HL-60 (cell line): Measurements from ENCODE around the gene RUNX1.

ENCODE experiments used
- GABPA ChIP-seq: IDR thresholded peaks from 2 replicates; pipeline ENCODE4 v1.6.1; 2012; ENCODE audit warnings: low read depth
- POLR2AphosphoS5 ChIP-seq: IDR thresholded peaks from 2 replicates; pipeline ENCODE4 v1.6.1; 2012; ENCODE audit warnings: low read depth
- SPI1 ChIP-seq: IDR thresholded peaks from 2 replicates; pipeline ENCODE4 v1.6.1; 2012; ENCODE audit warnings: low read depth, mild to moderate bottlenecking, borderline replicate concordance
- TF ChIP-seq, protein P1 (sequence below): IDR thresholded peaks from one replicate; pipeline ENCODE4 v1.5.1; 2011; ENCODE audit warnings: low read length, control low read depth, inconsistent platforms; ENCODE audit not compliant: insufficient read depth
- TF ChIP-seq, protein P2 (sequence below): IDR thresholded peaks from 2 replicates; pipeline ENCODE4 v1.6.1; 2012; ENCODE audit warnings: low read depth; ENCODE audit not compliant: insufficient replicate concordance

DNA sequence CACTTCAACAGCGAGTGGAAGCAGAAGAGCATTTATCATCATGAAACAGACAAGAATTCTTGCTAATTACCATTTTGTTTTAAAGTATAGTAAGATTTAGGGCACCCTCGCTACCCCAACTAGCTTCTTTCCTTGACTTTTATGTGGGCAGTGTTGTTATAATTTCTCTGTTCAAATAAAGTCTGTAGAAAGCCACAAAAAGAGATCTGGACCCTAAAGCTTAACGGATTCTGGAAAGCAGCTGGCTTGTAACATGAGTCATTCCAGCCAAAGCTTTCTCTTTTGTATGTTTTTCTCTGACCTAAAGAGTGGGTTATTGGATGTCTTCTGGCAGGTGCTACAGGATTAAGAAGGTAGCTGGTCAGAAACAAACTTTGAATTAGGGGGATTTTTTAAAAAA is 37.4 kb downstream of the RUNX1 start:
- TF ChIP-seq, protein P1, sequence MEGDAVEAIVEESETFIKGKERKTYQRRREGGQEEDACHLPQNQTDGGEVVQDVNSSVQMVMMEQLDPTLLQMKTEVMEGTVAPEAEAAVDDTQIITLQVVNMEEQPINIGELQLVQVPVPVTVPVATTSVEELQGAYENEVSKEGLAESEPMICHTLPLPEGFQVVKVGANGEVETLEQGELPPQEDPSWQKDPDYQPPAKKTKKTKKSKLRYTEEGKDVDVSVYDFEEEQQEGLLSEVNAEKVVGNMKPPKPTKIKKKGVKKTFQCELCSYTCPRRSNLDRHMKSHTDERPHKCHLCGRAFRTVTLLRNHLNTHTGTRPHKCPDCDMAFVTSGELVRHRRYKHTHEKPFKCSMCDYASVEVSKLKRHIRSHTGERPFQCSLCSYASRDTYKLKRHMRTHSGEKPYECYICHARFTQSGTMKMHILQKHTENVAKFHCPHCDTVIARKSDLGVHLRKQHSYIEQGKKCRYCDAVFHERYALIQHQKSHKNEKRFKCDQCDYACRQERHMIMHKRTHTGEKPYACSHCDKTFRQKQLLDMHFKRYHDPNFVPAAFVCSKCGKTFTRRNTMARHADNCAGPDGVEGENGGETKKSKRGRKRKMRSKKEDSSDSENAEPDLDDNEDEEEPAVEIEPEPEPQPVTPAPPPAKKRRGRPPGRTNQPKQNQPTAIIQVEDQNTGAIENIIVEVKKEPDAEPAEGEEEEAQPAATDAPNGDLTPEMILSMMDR, result no peak
- TF ChIP-seq, protein P2, sequence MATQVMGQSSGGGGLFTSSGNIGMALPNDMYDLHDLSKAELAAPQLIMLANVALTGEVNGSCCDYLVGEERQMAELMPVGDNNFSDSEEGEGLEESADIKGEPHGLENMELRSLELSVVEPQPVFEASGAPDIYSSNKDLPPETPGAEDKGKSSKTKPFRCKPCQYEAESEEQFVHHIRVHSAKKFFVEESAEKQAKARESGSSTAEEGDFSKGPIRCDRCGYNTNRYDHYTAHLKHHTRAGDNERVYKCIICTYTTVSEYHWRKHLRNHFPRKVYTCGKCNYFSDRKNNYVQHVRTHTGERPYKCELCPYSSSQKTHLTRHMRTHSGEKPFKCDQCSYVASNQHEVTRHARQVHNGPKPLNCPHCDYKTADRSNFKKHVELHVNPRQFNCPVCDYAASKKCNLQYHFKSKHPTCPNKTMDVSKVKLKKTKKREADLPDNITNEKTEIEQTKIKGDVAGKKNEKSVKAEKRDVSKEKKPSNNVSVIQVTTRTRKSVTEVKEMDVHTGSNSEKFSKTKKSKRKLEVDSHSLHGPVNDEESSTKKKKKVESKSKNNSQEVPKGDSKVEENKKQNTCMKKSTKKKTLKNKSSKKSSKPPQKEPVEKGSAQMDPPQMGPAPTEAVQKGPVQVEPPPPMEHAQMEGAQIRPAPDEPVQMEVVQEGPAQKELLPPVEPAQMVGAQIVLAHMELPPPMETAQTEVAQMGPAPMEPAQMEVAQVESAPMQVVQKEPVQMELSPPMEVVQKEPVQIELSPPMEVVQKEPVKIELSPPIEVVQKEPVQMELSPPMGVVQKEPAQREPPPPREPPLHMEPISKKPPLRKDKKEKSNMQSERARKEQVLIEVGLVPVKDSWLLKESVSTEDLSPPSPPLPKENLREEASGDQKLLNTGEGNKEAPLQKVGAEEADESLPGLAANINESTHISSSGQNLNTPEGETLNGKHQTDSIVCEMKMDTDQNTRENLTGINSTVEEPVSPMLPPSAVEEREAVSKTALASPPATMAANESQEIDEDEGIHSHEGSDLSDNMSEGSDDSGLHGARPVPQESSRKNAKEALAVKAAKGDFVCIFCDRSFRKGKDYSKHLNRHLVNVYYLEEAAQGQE, result no peak
- TF ChIP-seq GABPA (no peak), POLR2AphosphoS5 (no peak), SPI1 (no peak)
